ENCODE data around the gene TFDP1.

The TFDP1 gene

DNA sequence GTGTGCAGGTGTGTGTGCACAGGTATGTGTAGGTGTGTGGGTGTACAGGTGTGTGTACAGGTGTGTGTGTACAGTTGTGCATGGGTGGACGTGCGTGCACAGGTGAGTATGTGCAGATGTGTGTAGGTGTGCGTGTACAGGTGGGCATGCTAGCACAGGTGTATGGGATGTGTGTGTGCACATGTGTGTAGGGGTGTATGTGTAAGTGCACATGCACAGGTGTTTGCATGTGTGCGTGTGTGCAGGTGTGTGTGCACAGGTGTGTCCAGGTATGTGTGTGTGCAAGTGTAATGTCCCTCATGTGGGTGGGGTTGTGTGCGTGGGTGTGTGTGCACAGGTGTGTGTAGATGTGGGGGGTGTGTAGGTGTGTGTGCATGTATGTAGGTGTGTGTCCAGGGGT, 27.5 kb upstream of the TFDP1 start:
- TF ChIP-seq SIN3A (IDR thresholded peaks at IDR 0.05; ENCODE audit: borderline replicate concordance, insufficient read depth, low read length) (no peak), TAF1 (IDR thresholded peaks at IDR 0.05; ENCODE audit: borderline replicate concordance, insufficient read depth, low read length) (no peak), REST (IDR thresholded peaks at IDR 0.05; ENCODE audit: insufficient read depth in 1 of 2, low read depth in 2 of 2, low read length in 2 of 2) (no peak), POLR2AphosphoS5 (IDR thresholded peaks at IDR 0.05; ENCODE audit: low read depth, low read length) (no peak)

DNA sequence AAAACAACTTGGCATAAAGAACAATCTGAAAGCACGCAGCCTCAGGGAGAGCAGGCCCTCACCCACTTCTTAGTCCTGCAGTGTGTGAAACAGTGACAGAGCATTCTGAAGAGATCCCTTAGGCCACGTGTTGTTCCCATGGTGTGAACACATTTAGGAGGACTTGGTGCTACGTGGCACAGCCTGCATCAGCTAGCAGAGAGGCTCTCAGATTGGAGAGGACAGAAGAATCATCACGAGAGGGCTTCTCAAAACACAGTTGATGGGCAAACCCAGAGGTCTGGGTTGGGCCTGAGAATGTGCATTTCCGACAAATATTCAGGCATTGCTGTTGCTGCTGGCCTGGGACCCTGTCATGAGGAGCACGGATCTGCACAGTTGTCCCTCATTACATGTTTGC, 26.1 kb upstream of the TFDP1 start:
- no peak for TF ChIP-seq REST (IDR thresholded peaks at IDR 0.05; ENCODE audit: insufficient read depth in 1 of 2, low read depth in 2 of 2, low read length in 2 of 2)
- TF ChIP-seq POLR2AphosphoS5 (IDR thresholded peaks at IDR 0.05; ENCODE audit: low read depth, low read length) = no peak
- TF ChIP-seq SIN3A (IDR thresholded peaks at IDR 0.05; ENCODE audit: borderline replicate concordance, insufficient read depth, low read length) = no peak
- TF ChIP-seq FOXP2 (optimal IDR thresholded peaks at IDR 0.05; ENCODE audit: borderline replicate concordance, extremely low read depth, extremely low read length, insufficient read depth) = no peak
- TF ChIP-seq TAF1 (IDR thresholded peaks at IDR 0.05; ENCODE audit: borderline replicate concordance, insufficient read depth, low read length) = no peak

GRCh38 chr13:113559061-113559460, 25.5 kb upstream of the TFDP1 start:
- TF ChIP-seq TAF1 (IDR thresholded peaks at IDR 0.05; ENCODE audit: borderline replicate concordance, insufficient read depth, low read length) (no peak), FOXP2 (optimal IDR thresholded peaks at IDR 0.05; ENCODE audit: borderline replicate concordance, extremely low read depth, extremely low read length, insufficient read depth) (no peak), REST (IDR thresholded peaks at IDR 0.05; ENCODE audit: insufficient read depth in 1 of 2, low read depth in 2 of 2, low read length in 2 of 2) (no peak), SIN3A (IDR thresholded peaks at IDR 0.05; ENCODE audit: borderline replicate concordance, insufficient read depth, low read length) (no peak), POLR2AphosphoS5 (IDR thresholded peaks at IDR 0.05; ENCODE audit: low read depth, low read length) (no peak)

- TF ChIP-seq POLR2AphosphoS5 (IDR thresholded peaks at IDR 0.05; ENCODE audit: low read depth, low read length) = no peak
- TF ChIP-seq TAF1 (IDR thresholded peaks at IDR 0.05; ENCODE audit: borderline replicate concordance, insufficient read depth, low read length) = no peak
- TF ChIP-seq SIN3A (IDR thresholded peaks at IDR 0.05; ENCODE audit: borderline replicate concordance, insufficient read depth, low read length) = no peak
- no peak for TF ChIP-seq FOXP2 (optimal IDR thresholded peaks at IDR 0.05; ENCODE audit: borderline replicate concordance, extremely low read depth, extremely low read length, insufficient read depth)
- no peak for TF ChIP-seq REST (IDR thresholded peaks at IDR 0.05; ENCODE audit: insufficient read depth in 1 of 2, low read depth in 2 of 2, low read length in 2 of 2)
Observed at GRCh38 chr13:113559901-113560644, 24.5 kb upstream of the TFDP1 start.

Data from PFSK-1 (cell line).